Fibroblast of pulmonary artery (primary cell): ENCODE data around the gene CIC.

ENCODE experiments used
- DNase-seq: peaks from one replicate; pipeline ENCODE4 v3.0.0-alpha.2; 2010; ENCODE audit warnings: low read depth
- H3K4me3 ChIP-seq: replicated peaks from 2 replicates; pipeline ENCODE4 v1.5.1; 2011; ENCODE audit warnings: low read depth, mild to moderate bottlenecking, control low read depth, low read length, moderate library complexity
- TF ChIP-seq, protein P1 (sequence below): IDR thresholded peaks from 2 replicates; pipeline ENCODE4 v1.5.1; 2011; ENCODE audit warnings: mild to moderate bottlenecking, control low read depth, low read length, inconsistent platforms; ENCODE audit errors: missing control alignments

The CIC gene

DNA sequence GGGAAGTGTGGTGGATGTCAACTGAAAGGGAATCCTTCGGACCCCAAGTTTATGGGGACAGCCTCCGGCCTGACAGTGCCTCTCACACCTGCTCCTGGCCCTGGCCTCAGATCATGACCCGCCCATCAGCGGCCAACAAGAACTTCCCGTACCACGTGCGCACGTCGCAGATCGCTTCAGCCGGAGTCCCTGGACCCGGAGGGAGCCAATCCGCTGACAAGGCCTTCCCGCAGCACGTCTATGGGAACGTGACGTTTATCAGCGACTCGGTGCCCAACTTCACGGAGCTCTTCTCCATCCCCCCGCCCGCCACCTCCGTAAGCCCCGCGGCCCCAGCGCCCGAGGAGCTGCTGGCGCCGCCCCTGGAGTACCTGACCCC lies 54.4 kb downstream of the CIC start:
- TF ChIP-seq, protein P1, sequence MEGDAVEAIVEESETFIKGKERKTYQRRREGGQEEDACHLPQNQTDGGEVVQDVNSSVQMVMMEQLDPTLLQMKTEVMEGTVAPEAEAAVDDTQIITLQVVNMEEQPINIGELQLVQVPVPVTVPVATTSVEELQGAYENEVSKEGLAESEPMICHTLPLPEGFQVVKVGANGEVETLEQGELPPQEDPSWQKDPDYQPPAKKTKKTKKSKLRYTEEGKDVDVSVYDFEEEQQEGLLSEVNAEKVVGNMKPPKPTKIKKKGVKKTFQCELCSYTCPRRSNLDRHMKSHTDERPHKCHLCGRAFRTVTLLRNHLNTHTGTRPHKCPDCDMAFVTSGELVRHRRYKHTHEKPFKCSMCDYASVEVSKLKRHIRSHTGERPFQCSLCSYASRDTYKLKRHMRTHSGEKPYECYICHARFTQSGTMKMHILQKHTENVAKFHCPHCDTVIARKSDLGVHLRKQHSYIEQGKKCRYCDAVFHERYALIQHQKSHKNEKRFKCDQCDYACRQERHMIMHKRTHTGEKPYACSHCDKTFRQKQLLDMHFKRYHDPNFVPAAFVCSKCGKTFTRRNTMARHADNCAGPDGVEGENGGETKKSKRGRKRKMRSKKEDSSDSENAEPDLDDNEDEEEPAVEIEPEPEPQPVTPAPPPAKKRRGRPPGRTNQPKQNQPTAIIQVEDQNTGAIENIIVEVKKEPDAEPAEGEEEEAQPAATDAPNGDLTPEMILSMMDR, result no peak
- H3K4me3 ChIP-seq, result no peak overlapping the region
- DNase-seq, result no peak

DNA sequence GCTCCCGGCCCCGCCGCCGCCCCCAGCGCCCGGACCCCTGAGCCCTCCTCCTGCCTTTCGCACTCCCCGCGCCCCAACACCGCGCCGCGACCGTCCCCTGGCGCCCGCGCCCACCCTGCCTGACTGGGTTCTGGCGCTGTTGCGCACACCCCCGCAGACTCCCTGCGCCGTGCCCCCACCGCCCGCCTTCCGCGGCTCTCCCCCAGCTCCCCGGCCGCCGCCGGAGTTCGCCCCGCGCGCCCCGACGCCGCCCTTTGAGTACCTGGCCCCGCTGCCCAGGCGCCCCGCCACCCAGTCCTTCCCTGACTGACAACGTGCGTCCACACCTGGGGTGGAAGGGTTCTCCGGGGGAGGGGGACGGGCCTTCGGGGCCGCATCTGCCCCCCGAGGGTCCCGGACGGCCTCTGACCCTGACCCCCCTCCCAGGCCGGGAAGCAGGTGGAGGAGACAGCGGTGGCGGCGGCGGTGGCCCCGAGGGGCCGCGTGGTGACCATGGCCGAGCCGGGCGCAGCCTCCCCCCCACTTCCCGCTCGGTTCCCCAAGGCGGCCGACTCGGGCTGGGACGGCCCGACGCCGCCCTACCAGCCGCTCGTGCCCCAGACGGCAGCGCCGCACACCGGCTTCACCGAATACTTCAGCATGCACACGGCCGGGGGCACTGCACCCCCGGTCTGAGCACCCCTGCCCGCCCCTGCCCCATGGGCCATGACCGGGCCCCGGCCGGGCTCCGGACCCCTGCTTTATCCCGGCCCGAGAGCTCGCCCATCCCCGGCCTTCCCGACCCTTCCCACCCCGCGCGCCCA lies 55.0 kb downstream of the CIC start:
- TF ChIP-seq, protein P1, result no peak
- DNase-seq, result no peak
- H3K4me3 ChIP-seq, result no peak overlapping the region

DNA sequence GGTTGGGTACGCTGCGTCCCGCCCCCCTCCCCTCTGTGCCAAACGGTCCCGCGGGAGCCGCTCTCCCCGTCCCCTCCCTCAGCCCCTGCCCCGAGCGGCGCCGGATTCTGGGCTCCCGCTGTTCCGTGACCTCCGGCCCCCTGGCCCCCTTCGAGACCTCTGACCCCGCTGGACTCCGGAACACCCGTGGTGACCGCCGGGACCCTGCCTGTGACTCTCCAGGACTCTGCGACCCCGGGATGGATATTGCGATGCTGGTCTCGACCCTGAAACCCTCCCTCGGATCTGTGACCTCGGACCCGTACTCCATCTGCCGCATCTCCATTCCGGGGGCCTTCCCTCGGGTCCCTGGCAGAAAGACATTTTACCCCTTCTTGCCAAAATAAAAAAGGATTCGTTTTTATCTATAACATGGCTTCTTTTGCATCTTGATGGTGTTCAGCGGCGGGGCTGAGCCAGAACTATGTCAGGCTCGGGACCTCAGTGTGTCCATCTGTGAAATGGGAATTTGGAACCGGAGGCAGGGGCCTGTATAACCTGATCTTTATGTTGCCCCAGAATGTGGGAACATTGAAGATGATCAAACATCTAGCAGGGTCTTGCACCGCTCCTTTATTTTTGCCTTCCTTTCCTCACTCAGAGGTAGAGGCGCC lies 55.7 kb downstream of the CIC start:
- H3K4me3 ChIP-seq, result peak overlapping the region; percentile 14
- DNase-seq, result no peak
- TF ChIP-seq, protein P1, result no peak

DNA sequence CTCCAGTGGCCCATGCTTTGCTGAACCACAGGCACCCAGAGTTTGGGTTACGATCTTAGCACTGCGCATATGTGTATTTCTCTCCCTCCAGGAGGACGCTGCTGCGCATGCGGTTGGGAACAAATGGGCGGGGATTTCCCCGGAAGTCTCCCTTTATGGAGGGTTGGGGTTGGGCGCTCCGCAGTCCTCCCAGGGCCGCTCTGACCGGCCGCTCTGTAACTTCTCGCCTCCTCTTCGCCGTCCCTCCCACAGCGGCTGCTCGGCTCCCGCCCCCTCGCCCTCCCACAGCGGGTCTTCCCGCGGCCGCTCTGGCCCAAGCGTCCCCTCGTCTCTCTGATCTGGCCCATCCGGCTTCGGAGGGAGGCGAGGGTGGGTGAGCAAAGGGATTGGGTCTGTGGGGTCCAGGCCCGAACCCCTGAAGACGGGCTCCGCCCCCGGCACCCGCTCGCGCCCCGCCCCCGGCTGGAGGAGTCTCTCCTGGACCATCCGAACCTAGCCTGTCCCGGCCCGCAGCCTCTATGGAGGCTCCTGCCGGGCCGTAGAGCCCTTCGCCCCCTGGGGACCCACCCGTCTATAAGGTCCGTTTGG lies 56.4 kb downstream of the CIC start, which contains the start of gene MEGF8:
MEGF8 (plus strand) TSS at position 328 of the 588 bp plus-strand sequence. CDS start 609 bp downstream, outside the sequence.
- TF ChIP-seq, protein P1, result peak; percentile 98
- peak within 1 kb of the TSS; percentile 88 for H3K4me3 ChIP-seq
- peak; percentile 99 for DNase-seq

DNA sequence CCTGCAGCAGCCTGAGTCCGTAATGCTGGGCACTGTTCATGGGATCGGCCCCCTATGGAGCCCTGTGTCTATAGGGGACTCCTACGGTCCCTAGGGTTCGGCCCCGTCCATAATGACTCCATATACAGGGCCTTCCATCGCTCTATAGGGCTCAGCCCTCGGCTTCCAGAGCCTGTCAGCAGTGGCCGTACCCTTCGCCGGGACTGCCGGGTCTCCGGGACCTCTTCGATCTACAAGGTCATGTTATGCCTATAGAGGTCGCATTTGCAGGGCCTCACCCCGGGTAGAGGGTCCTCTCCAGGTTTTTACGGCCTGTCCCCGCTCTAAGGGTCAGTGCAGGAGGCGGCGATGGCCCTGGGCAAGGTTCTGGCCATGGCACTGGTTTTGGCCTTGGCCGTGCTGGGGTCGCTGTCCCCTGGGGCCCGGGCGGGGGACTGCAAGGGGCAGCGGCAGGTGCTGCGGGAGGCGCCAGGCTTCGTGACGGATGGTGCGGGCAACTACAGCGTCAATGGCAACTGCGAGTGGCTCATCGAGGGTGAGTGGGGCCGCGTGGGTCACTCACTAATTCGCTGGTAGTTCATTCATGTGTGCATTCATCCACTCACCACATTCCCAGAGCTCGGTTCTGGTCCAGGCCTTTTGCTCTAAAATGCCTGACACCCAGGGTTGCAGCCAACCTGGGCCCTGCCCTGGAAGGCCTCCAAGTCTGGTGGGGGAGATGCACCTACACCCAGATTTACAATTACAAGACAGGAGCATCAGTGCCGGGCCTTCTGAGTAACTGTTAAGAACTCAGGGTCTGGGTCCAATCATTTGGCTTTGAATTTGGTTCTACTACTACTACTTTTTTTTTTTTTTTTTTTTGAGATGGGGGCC lies 57.1 kb downstream of the CIC start:
- TF ChIP-seq, protein P1, result no peak
- DNase-seq, result no peak

DNA sequence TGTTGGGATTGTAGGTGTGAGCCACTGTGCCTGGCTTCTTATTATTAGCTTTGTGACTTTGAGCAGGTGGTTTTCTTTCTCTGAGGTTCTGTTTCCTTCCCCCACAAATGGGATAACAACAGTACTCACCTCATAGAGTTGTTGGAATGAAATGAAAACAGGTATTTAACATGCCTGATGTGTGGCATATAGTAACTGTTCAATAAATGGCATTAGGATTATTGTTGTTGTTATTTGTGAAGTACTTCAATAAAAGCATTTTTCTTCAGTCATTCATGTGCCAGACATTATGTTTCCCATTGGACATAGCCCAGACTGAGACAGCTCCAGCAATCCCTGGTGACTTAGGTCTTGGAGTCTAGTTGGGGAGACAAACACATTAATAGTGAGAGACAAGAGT lies 57.9 kb downstream of the CIC start:
- DNase-seq, result no peak
- H3K4me3 ChIP-seq, result no peak overlapping the region
- TF ChIP-seq, protein P1, result no peak

More for the DNA sequence above, 57.1 kb downstream of the CIC start:
- peak overlapping the region; percentile 88 for H3K4me3 ChIP-seq
